ENCODE data around the gene MTIF2.
"Not testable (repeated sequence)": the region's sequence is repeated elsewhere in the genome, so short reads cannot be mapped to it uniquely, and the experiment has no call there.

The MTIF2 gene

GRCh38 chr2:55191888-55192287, 77.1 kb downstream of the MTIF2 start:
- DNase-seq: not testable (repeated sequence)

- DNase-seq: not testable (repeated sequence)
Observed at GRCh38 chr2:55186837-55187236, 82.2 kb downstream of the MTIF2 start.

Measured in stimulated activated CD4-positive, alpha-beta T cell treated with anti-CD3 and anti-CD28 coated beads, Interleukin-4, amount 100 ng/mL, for 1 hour (primary cell).